GM23338 (cell line): Measurements from ENCODE around the gene DCT.

ENCODE experiments used
- CTCF ChIP-seq, 2 experiments: fragments of 200-600 bp in 1 of 2; sonication (generic) in 1 of 2; conservative IDR thresholded peaks; 2 replicates each; pipeline versions ENCODE4 v1.5.1 to v1.6.1; 2016 to 2017; ENCODE audit warnings: antibody characterized with exemption in 2 of 2, low read depth in 2 of 2, mild to moderate bottlenecking in 2 of 2, moderate library complexity in 1 of 2
- EZH2 ChIP-seq: fragments of 200-600 bp; sonication (generic); IDR thresholded peaks from one replicate; pipeline ENCODE4 v1.8.0; 2017; ENCODE audit warnings: antibody characterized with exemption, mild to moderate bottlenecking, low read depth; ENCODE audit not compliant: unreplicated experiment
- POLR2AphosphoS5 ChIP-seq: IDR thresholded peaks from 2 replicates; pipeline ENCODE4 v1.6.1; 2016; ENCODE audit warnings: antibody characterized with exemption, low read depth
- REST ChIP-seq: IDR thresholded peaks from one replicate; pipeline ENCODE4 v1.6.1; 2018; ENCODE audit warnings: antibody characterized with exemption; ENCODE audit not compliant: unreplicated experiment
- ZNF114 ChIP-seq: fragments of 250-450 bp; sonication (Bioruptor Pico); IDR thresholded peaks from 2 replicates; pipeline ENCODE4 v1.5.0; 2020; ENCODE audit warnings: mild to moderate bottlenecking, moderate library complexity

- TF ChIP-seq CTCF (conservative IDR thresholded peaks at IDR 0.05; ENCODE audit: low read depth in 2 of 2) (no peak), POLR2AphosphoS5 (no peak), ZNF114 (CRISPR knock-in tag) (no peak), REST (no peak), EZH2 (no peak)
Observed at GRCh38 chr13:94419925-94420305, 59.6 kb downstream of the DCT start.
